Neural cell (in vitro differentiated cells): ENCODE data around the gene SAMD4A. TPM values are rescaled to one million over a fixed set of nuclear protein-coding genes. Genes with fewer than 3 reads are reported as not detected.

Experiments
- H2AFZ ChIP-seq: fragments of 200-600, 300-800 bp; sonication (generic), shearing (Covaris generic); 2 replicates; pipeline ENCODE4 v1.6.0; 2014; ENCODE audit warnings: low read depth, mild to moderate bottlenecking, antibody characterized with exemption, low read length, moderate library complexity
- H3F3A ChIP-seq: fragments of 200-600 bp; shearing (Covaris generic); 2 replicates; pipeline ENCODE4 v1.6.1; 2016; ENCODE audit warnings: mild to moderate bottlenecking, moderate library complexity, mixed read lengths, antibody characterized with exemption, low read length; ENCODE audit not compliant: insufficient read depth, poor library complexity, severe bottlenecking
- H3K27ac ChIP-seq: fragments of 200-600, 300-800 bp; sonication (generic), shearing (Covaris generic); 2 replicates; pipeline ENCODE4 v1.5.1; 2014; ENCODE audit warnings: mild to moderate bottlenecking, low read length, moderate library complexity
- H3K27me3 ChIP-seq: fragments of 300-800, 200-600 bp; sonication (generic), shearing (Covaris generic); 2 replicates; pipeline ENCODE4 v1.6.0; 2014; ENCODE audit warnings: mild to moderate bottlenecking, low read depth, low read length, moderate library complexity; ENCODE audit not compliant: insufficient read depth
- H3K36me3 ChIP-seq: fragments of 300-800, 200-600 bp; sonication (generic), shearing (Covaris generic); 2 replicates; pipeline ENCODE4 v1.5.1; 2014; ENCODE audit warnings: mild to moderate bottlenecking, antibody characterized with exemption, low read length, moderate library complexity; ENCODE audit not compliant: insufficient read depth
- H3K4me2 ChIP-seq: fragments of 300-800, 200-600 bp; sonication (generic), shearing (Covaris generic); 2 replicates; pipeline ENCODE4 v1.6.0; 2014; ENCODE audit warnings: mild to moderate bottlenecking, low read length
- H3K4me3 ChIP-seq: fragments of 300-800, 200-600 bp; sonication (generic), shearing (Covaris generic); 2 replicates; pipeline ENCODE4 v1.5.1; 2014; ENCODE audit warnings: mild to moderate bottlenecking, low read length, moderate library complexity
- H3K79me2 ChIP-seq: fragments of 200-600 bp; shearing (Covaris generic); replicated peaks from 2 replicates; pipeline ENCODE4 v1.6.0; 2014; ENCODE audit warnings: mild to moderate bottlenecking, low read length, moderate library complexity; ENCODE audit not compliant: insufficient read depth
- H3K9ac ChIP-seq: fragments of 300-800, 200-600 bp; sonication (generic), shearing (Covaris generic); 2 replicates; pipeline ENCODE4 v1.6.1; 2016; ENCODE audit warnings: mild to moderate bottlenecking, low read length, mixed read lengths
- H3K9me2 ChIP-seq: fragments of 200-600 bp; shearing (Covaris generic); 2 replicates; pipeline ENCODE4 v1.6.1; 2016; ENCODE audit warnings: mild to moderate bottlenecking, low read length, mixed read lengths; ENCODE audit not compliant: insufficient read depth
- H3K9me3 ChIP-seq: fragments of 200-600, 300-800 bp; sonication (generic), shearing (Covaris generic); 2 replicates; pipeline ENCODE4 v1.6.1; 2016; ENCODE audit warnings: mild to moderate bottlenecking, mixed run types, low read length, moderate library complexity, mixed read lengths
- H4K20me1 ChIP-seq: fragments of 200-600 bp; shearing (Covaris generic); 2 replicates; pipeline ENCODE4 v1.6.1; 2016; ENCODE audit warnings: mild to moderate bottlenecking, mixed run types; ENCODE audit not compliant: insufficient read depth
- CTCF ChIP-seq: fragments of 450-650 bp; IDR thresholded peaks from 2 replicates; pipeline ENCODE4 v1.5.1; 2014; ENCODE audit warnings: antibody characterized with exemption, mild to moderate bottlenecking, moderate library complexity; ENCODE audit not compliant: poor library complexity, severe bottlenecking
- EP300 ChIP-seq: fragments of 450-650 bp; conservative IDR thresholded peaks from 2 replicates; pipeline ENCODE4 v1.6.1; 2014; ENCODE audit warnings: antibody characterized with exemption, mild to moderate bottlenecking, moderate library complexity; ENCODE audit not compliant: poor library complexity, severe bottlenecking
- EZH2 ChIP-seq: fragments of 200-600, 300-800 bp; shearing (Covaris generic), sonication (generic); IDR thresholded peaks from 2 replicates; pipeline ENCODE4 v1.6.1; 2014; ENCODE audit warnings: antibody characterized with exemption, low read length, borderline replicate concordance, mild to moderate bottlenecking; ENCODE audit not compliant: insufficient read depth, poor library complexity, severe bottlenecking
- MXI1 ChIP-seq: fragments of 450-650 bp; conservative IDR thresholded peaks from 2 replicates; pipeline ENCODE4 v1.6.1; 2014; ENCODE audit warnings: antibody characterized with exemption, mild to moderate bottlenecking; ENCODE audit not compliant: poor library complexity, severe bottlenecking
- POLR2AphosphoS5 ChIP-seq: IDR thresholded peaks from 2 replicates; pipeline ENCODE4 v1.6.1; 2012
- RAD21 ChIP-seq: fragments of 450-650 bp; conservative IDR thresholded peaks from 2 replicates; pipeline ENCODE4 v1.6.1; 2014; ENCODE audit warnings: antibody characterized with exemption, mild to moderate bottlenecking, moderate library complexity
- REST ChIP-seq: IDR thresholded peaks from 2 replicates; pipeline ENCODE4 v1.6.1; 2012; ENCODE audit warnings: borderline replicate concordance
- SMC3 ChIP-seq: fragments of 450-650 bp; conservative IDR thresholded peaks from 2 replicates; pipeline ENCODE4 v1.6.1; 2014; ENCODE audit warnings: antibody characterized with exemption, mild to moderate bottlenecking, moderate library complexity; ENCODE audit not compliant: poor library complexity
- TAF1 ChIP-seq: IDR thresholded peaks from 2 replicates; pipeline ENCODE4 v1.6.1; 2012; ENCODE audit warnings: low read depth
- polyA plus RNA-seq: library from polyadenylated mRNA; depleted of rRNA; stranded (reverse); fragments of >200 nt; gene quantifications from 2 replicates; pipeline ENCODE4 v1.2.3, GENCODE V29; 2014

SAMD4A gene
- polyA plus RNA-seq, 1 donor from 2014 or later: 1.0 TPM

GRCh38 chr14:54643696-54644176 is 76.8 kb downstream of the SAMD4A start:
- TF ChIP-seq CTCF (no peak), RAD21 (no peak), REST (no peak), EP300 (no peak), TAF1 (no peak), SMC3 (no peak), MXI1 (no peak), POLR2AphosphoS5 (no peak), EZH2 (no peak)
- Histone ChIP-seq H3K4me3 (no peak overlapping the region), H3F3A (no peaks in the 10 kb centered on the region), H3K9me2 (no peaks in the 10 kb centered on the region), H2AFZ (no peak overlapping the region), H3K79me2 (no peaks in the 10 kb centered on the region), H4K20me1 (no peaks in the 10 kb centered on the region), H3K27me3 (no peaks in the 10 kb centered on the region), H3K9me3 (no peaks in the 10 kb centered on the region), H3K4me2 (no peak overlapping the region), H3K27ac (no peak overlapping the region), H3K36me3 (no peaks in the 10 kb centered on the region), H3K9ac (no peak overlapping the region)

- H3K4me2 ChIP-seq: no peak overlapping the region
- no peak overlapping the region for H3K27ac ChIP-seq
- H3K27me3 ChIP-seq: no peaks in the 10 kb centered on the region
- H3K9me3 ChIP-seq: no peaks in the 10 kb centered on the region
- TF ChIP-seq RAD21 (no peak), EP300 (no peak), SMC3 (no peak), EZH2 (no peak), MXI1 (no peak), REST (no peak)
- no peaks in the 10 kb centered on the region for H3F3A ChIP-seq
- no peaks in the 10 kb centered on the region for H3K79me2 ChIP-seq
- H3K9me2 ChIP-seq: no peaks in the 10 kb centered on the region
- H2AFZ ChIP-seq: no peak overlapping the region
- H3K36me3 ChIP-seq: no peaks in the 10 kb centered on the region
- H3K9ac ChIP-seq: no peak overlapping the region
- H4K20me1 ChIP-seq: no peaks in the 10 kb centered on the region
- no peak overlapping the region for H3K4me3 ChIP-seq
These were observed 78.7 kb downstream of the SAMD4A start for GRCh38 chr14:54645639-54646038.
